ENCODE data around the gene RBM11.

The RBM11 gene

GRCh38 chr21:14271641-14272040 is 55.7 kb downstream of the RBM11 start:
- no peak for DNase-seq

DNA sequence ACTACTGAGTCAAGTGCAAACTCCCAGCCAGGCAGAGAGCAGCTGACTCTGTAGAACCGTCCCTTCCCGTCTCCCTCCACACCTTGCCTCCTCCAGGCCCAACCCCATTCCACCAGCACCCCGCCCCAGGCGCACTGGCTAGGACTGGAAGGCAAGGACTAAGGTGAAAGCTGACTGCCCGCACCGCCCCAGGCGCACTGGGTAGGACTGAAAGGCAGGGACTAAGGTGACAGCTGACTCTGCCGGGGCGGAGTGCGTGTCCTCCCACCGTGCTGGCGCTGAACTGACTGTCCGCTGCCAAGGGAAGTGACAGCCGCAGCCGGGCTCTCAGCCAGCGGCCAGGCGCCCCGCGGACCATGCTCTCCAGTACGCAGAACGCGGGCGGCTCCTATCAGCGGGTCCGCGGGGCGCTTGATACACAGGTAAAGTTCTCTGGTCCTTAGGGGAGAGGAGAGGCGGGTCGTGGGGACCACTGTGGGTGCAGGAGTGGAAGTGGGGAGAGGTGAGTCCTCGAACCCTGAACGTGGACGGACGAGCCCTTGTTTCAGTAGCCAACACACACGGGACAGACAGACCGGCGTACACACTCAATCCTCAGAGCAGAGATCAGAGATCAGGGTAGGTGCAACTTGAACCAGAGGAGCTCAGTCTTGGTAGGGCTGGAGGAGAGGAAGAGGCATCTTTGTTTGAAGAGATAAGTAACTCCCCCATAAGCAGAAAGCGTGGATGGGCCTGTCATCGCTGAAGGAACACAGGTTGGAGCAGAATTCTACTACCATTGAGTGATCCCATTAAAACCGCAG is 58.0 kb downstream of the RBM11 start:
- DNase-seq: no peak

DNA sequence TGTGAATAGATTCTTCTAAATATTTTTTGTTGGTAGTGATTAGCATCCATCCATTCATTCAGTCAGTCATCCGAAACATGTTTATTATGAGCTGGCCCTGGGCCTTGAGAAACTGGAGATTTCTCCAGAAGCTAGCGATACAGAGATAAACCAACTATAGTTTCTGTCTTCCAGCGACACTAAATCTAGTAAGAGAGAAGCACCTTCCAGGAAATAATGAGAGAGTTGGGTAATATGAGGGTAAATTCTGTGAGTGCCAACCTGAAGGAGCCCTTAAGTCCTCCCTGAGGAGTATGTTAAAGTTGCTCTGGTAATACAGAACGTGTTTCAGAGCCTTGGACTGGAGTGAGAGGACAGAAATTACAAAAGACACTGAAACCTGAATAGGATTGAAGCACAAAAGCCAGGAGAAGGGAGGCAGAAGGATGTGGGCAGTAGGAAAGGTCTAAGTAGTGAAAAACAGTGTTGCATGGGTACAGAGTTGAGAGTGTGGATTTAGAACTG is 59.8 kb downstream of the RBM11 start:
- DNase-seq: no peak
